ENCODE results near the gene SRRM4.
A peak's percentile ranks its signal among the peaks of the same experiment; 100 is the strongest.

SRRM4 gene

GRCh38 chr12:119128527-119128926 is 147.2 kb downstream of the SRRM4 start:
- no peak for DNase-seq

GRCh38 chr12:119129827-119130434 is 148.6 kb downstream of the SRRM4 start:
- DNase-seq, result no peak

- no peak for DNase-seq
Measured at GRCh38 chr12:119130523-119130922, 149.2 kb downstream of the SRRM4 start.

GRCh38 chr12:119134284-119135072 is 153.1 kb downstream of the SRRM4 start:
- no peak for DNase-seq

GRCh38 chr12:119136811-119137410 is 155.6 kb downstream of the SRRM4 start:
- no peak for DNase-seq

GRCh38 chr12:119139448-119139847 is 158.1 kb downstream of the SRRM4 start:
- DNase-seq, result no peak

GRCh38 chr12:119145367-119145766 is 164.0 kb downstream of the SRRM4 start:
- no peak for DNase-seq

GRCh38 chr12:119147847-119148448 is 166.6 kb downstream of the SRRM4 start:
- DNase-seq, result no peak

GRCh38 chr12:119149270-119149669 is 167.9 kb downstream of the SRRM4 start:
- no peak for DNase-seq

- no peak for DNase-seq
Measured at GRCh38 chr12:119151445-119152026, 170.2 kb downstream of the SRRM4 start.

GRCh38 chr12:119153477-119154434 is 172.4 kb downstream of the SRRM4 start:
- peak; percentile 34 for DNase-seq

DNA sequence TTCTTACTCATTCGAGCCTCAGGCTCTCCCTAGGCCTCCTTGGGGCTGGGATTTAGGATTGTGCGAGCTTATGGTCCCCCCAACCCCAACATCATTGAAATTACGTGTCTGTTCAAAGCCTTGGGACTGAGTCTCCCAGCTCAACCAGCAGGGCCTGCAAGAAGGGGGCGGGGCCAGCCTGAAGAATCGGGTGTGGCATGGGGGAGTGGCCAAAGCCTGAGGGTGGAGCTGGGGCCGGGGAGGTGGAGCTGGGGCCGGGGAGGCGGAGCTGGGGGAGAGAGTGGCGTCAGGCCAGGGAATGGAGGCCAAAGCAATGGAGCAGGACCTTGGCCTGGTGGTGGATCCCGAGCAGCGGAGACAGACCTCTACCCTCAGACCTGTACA is 173.1 kb downstream of the SRRM4 start:
- DNase-seq, result no peak

- no peak for DNase-seq
Measured at GRCh38 chr12:119156401-119157044, 175.2 kb downstream of the SRRM4 start.

GRCh38 chr12:119157528-119157927 is 176.2 kb downstream of the SRRM4 start:
- DNase-seq, result no peak

DNA sequence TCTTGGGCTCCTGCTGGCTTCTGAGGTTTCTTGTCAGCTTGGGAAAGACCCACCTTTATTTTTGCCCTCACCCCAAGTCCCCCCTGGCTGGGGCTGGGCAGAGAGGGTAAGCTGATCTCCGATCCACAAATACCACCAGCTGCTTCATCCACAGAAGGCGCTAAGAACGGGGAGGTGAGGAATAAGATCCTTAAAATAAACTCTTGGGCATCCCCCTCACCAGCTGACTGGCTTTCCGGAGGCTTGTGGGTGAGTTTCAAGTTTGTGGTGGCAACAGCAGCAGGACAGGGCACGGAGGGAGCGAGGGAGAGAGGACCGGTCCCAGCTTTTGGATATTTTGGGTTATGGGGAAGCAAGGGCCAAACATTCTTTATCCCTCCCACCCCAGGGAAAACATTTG is 176.6 kb downstream of the SRRM4 start:
- no peak for DNase-seq

DNA sequence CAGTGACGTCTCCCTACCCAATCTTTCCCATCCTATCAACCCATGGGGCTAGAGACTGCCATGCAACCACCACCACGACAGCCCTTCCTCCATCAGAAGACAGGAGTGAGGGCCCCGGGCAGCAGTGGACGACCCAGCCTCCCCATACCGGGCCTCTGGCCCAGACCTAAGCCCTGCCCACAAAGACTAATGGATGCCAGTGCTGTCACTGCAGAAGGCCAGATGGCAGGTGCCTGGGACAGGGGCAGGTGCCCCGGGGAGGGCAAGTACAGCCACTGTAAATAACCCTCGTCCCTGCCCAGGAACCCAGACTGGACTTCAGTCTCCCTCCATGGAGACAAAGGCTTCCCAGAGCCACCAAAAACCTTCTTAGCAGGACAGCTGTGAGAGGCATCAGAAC is 177.1 kb downstream of the SRRM4 start:
- no peak for DNase-seq

- no peak for DNase-seq
Measured at GRCh38 chr12:119159844-119160243, 178.5 kb downstream of the SRRM4 start.

- no peak for DNase-seq
Measured at GRCh38 chr12:119167902-119168301, 186.6 kb downstream of the SRRM4 start.

DNA sequence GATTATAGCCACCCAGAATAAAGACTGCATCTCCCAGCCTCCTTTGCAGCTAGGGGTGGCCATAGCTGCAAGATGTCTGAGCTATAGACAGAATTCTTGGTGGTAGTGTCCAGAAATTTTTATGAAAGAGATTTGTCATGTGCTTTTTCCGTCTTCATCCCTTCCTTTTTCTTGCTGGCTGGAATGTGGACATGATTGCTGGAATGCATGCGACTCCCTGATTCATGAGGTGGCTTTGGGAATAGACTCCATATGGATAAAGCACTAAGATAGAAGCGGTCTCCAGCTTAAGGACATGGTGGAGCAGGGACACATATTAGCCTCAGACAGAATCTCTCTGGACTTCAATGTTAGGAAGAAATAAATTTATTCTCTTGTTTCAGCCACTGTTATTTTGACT is 187.4 kb downstream of the SRRM4 start:
- no peak for DNase-seq

DNA sequence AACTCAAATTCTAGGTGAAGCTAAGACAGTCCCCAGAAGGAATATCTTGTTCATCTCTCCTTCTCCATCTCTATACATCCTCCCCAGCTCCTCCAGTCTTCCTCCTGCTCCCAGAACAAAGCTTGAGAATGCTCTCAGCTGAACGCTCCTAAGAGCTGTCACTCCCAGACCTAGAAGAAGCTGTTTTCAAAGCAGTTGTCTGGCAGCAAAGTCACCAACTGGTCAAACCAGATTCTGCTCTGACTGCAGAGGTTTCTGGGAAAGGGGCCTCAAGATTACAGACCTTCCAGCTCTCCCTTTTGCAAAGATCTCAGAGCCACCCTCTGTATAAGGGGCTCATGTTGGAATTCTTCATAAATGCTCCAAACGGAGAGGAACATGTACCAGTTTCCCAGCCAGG is 187.8 kb downstream of the SRRM4 start:
- no peak for DNase-seq

GRCh38 chr12:119171291-119171690 is 189.9 kb downstream of the SRRM4 start:
- no peak for DNase-seq
